ENCODE measurements around the gene MAD2L1BP. TPM values are rescaled to one million over a fixed set of nuclear protein-coding genes. Genes with fewer than 3 reads are reported as not detected.

Gene MAD2L1BP
- total RNA-seq, 1 experiment from 2014 or later: 44.2 TPM

DNA sequence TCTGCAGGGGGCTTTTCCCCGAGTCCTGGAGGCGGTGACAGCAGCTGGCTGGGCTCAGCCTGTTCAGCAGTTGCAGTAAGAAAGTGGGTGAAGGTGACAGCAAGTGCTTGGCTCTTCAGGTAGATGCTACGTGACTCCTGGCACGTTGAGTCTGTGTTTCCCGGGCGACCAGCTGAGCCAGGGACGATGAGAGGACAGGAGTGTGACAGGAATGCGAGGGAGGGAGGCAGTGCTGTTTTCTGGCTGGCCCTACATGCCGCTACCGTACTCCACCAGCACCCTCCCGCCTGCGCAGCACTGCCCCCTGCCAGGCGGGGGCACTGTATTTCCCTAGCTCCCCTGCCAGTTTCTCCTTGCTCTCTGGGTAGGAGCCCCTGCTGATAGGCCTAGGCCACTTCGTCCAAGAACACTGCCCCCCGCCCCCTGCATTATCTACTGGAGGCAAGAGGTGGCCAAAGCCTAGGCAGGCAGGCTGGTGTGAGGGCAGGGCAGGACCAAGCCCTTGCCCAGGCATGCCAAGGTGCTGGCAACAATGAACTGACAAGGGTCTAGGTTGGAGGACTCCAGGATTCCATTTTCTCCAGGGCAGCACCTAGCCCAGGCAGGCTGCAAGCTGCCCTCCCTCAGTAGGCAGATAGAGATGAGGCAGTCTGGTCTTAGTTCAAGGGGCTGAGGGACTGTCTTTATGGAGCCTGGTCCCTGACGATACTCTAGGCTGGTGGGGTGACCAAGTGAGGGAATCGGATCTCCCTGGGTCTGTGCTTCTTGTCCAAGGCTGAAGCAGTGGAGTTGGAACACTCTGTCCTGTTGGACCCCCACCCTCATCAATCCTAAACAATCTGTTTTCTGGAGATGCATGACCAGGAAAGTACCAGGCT, 32.8 kb downstream of the MAD2L1BP start:
- Histone ChIP-seq H3K4me3 (ENCODE audit: low read depth in 2 of 2, low read length in 2 of 2) (no peak overlapping the region), H3K27me3 (ENCODE audit: control insufficient read depth, insufficient read depth, low read length) (no peaks in the 10 kb centered on the region), H3K36me3 (ENCODE audit: control insufficient read depth, insufficient read depth, low read length) (no peaks in the 10 kb centered on the region), H3K9me3 (ENCODE audit: control insufficient read depth, insufficient read depth, low read depth, low read length) (no peaks in the 10 kb centered on the region), H3K4me1 (ENCODE audit: control insufficient read depth, insufficient read depth, low read length) (peaks cover 9% of the 10 kb centered on the region), H3K27ac (ENCODE audit: low read length) (no peak overlapping the region)
- ChIA-PET CTCF (interaction anchor here (1.0 to 2.0 kb wide), 2 partner anchors 37 to 411 kb away, joined by 3 to 10 read pairs; no protein-coding TSS in a partner anchor), POLR2A (no interaction called here)
- no peak for DNase-seq (ENCODE audit: low read depth, low spot score)
- intact Hi-C loops (cut with micrococcal nuclease; ENCODE audit: unreplicated experiment): loop anchor here (5.0 kb wide), 1 partner anchor 104 kb away; the partner anchor contains the start of gene VEGFA
- TF ChIP-seq POLR2AphosphoS5 (IDR thresholded peaks at IDR 0.05; ENCODE audit: low read depth, low read length) (peak; percentile 24; the same call in 1 of the 2 replicates), TCF7L2 (IDR thresholded peaks at IDR 0.05; ENCODE audit: low read depth, low read length) (no peak)
- BruUV-seq (replicated peaks): no TSS peak
- peak; percentile 67 for ATAC-seq
- in situ Hi-C loops (cut with HindIII; ENCODE audit: low pct_unique_long_range_greater_than_20kb, low sequenced_read_pairs): no loop called here

DNA sequence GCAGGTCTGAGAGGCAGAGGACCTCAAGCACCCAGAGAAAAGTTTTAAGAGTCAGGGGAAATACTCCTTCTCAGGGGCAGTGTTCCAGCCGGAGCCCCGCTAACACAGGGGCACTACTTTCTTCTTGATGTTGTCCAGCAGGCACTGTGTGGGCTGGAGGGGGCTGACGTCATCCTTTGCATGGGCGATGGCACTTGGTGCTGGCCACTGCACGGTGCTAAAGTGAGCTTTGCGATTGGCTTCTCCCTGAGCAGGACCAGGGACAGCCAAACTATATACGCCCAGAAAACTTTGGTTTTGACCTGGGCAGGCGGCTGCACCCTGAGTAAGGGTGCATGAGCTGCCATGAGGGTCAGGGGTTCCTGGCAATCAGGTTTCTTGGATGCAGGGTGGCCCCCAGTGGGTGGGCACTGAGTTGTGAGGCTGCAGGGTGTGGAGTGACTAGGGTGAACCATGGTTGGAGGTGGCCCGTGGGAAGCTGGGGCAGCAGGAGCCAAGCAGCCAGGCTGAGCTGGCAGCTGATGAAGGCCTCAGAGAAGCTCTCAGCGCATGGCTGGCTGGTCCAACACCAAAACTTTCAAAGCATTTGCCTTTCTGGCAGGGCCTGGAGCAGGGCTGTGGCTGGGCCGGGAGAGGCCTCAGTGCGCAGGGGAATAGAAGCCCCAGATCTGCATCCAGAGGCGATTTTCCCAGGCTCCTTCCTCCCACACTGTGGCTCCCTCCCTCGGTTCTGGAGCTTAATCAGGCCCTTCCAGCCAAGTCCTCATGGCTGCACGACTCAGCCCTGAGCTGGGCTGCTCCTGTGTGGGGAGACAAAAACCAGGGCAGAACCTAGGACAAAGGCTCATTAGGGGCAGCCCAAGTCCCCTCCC, 33.6 kb downstream of the MAD2L1BP start:
- ATAC-seq (peak; percentile 33), DNase-seq (ENCODE audit: low read depth, low spot score) (no peak)
- no TSS peak for BruUV-seq (replicated peaks)
- Histone ChIP-seq H3K9me3 (ENCODE audit: control insufficient read depth, insufficient read depth, low read depth, low read length) (no peaks in the 10 kb centered on the region), H3K4me3 (ENCODE audit: low read depth in 2 of 2, low read length in 2 of 2) (no peak overlapping the region), H3K27me3 (ENCODE audit: control insufficient read depth, insufficient read depth, low read length) (no peaks in the 10 kb centered on the region), H3K27ac (ENCODE audit: low read length) (no peak overlapping the region), H3K4me1 (ENCODE audit: control insufficient read depth, insufficient read depth, low read length) (peaks cover 9% of the 10 kb centered on the region), H3K36me3 (ENCODE audit: control insufficient read depth, insufficient read depth, low read length) (no peaks in the 10 kb centered on the region)
- ChIA-PET CTCF (interaction anchor here (0.6 kb wide), 1 partner anchor 24 kb away, joined by 4 read pairs; no protein-coding TSS in a partner anchor), POLR2A (interaction anchor here (0.5 to 1.0 kb wide), 2 partner anchors 18 to 1546 kb away, joined by 3 to 9 read pairs; no protein-coding TSS in a partner anchor)
- TF ChIP-seq, protein P1, sequence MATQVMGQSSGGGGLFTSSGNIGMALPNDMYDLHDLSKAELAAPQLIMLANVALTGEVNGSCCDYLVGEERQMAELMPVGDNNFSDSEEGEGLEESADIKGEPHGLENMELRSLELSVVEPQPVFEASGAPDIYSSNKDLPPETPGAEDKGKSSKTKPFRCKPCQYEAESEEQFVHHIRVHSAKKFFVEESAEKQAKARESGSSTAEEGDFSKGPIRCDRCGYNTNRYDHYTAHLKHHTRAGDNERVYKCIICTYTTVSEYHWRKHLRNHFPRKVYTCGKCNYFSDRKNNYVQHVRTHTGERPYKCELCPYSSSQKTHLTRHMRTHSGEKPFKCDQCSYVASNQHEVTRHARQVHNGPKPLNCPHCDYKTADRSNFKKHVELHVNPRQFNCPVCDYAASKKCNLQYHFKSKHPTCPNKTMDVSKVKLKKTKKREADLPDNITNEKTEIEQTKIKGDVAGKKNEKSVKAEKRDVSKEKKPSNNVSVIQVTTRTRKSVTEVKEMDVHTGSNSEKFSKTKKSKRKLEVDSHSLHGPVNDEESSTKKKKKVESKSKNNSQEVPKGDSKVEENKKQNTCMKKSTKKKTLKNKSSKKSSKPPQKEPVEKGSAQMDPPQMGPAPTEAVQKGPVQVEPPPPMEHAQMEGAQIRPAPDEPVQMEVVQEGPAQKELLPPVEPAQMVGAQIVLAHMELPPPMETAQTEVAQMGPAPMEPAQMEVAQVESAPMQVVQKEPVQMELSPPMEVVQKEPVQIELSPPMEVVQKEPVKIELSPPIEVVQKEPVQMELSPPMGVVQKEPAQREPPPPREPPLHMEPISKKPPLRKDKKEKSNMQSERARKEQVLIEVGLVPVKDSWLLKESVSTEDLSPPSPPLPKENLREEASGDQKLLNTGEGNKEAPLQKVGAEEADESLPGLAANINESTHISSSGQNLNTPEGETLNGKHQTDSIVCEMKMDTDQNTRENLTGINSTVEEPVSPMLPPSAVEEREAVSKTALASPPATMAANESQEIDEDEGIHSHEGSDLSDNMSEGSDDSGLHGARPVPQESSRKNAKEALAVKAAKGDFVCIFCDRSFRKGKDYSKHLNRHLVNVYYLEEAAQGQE (IDR thresholded peaks at IDR 0.05; ENCODE audit: insufficient read depth in 1 of 2, low read depth in 2 of 2, low read length in 1 of 2): no peak
- peak; percentile 18; the same call in 1 of the 2 replicates for TF ChIP-seq POLR2AphosphoS5 (IDR thresholded peaks at IDR 0.05; ENCODE audit: low read depth, low read length)
- in situ Hi-C loops (cut with HindIII; ENCODE audit: low pct_unique_long_range_greater_than_20kb, low sequenced_read_pairs) (no loop called here), intact Hi-C loops (cut with micrococcal nuclease; ENCODE audit: unreplicated experiment) (loop anchor here (5.0 kb wide), 1 partner anchor 103 kb away; the partner anchor contains the start of gene VEGFA)

DNA sequence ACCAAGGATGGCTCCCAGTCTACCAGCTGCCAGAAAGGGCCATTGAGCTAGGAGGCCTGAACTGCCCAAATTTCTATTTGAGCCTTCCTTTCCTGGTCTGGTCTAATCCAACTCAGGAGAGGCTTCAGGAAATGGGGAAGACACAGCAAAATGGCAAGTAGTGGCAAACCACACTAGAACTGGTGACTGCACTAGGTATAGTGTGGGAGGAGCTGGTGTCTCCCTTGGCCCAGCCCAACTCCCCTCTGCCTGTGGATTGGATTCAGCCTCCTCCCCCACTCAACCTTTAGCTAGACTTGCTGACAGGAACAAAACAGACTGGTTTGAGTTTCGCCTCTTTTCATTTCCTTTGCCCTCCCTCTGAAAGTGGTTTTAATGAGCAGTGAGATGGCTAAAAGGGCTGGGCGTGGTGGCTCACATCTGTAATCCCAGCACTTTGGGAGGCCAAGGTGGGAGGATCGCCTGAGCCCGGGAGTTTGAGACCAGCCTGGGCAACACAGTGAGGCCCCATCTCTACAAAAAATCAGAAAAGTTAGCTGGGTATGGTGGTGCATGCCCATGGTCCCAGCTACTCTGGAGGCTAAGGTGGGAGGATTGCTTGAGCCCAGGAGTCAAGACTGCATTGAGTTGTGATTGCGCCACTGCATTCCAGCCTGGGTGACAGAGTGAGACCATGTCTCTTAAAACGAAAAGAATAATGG, 34.4 kb downstream of the MAD2L1BP start:
- DNase-seq (ENCODE audit: low read depth, low spot score): no peak
- in situ Hi-C loops (cut with HindIII; ENCODE audit: low pct_unique_long_range_greater_than_20kb, low sequenced_read_pairs): no loop called here
- ATAC-seq: no peak
- H3K4me3 ChIP-seq (ENCODE audit: low read depth in 2 of 2, low read length in 2 of 2): no peak overlapping the region
- H3K27me3 ChIP-seq (ENCODE audit: control insufficient read depth, insufficient read depth, low read length): no peaks in the 10 kb centered on the region
- peaks cover 9% of the 10 kb centered on the region for H3K4me1 ChIP-seq (ENCODE audit: control insufficient read depth, insufficient read depth, low read length)
- H3K36me3 ChIP-seq (ENCODE audit: control insufficient read depth, insufficient read depth, low read length): peaks cover 3% of the 10 kb centered on the region
- BruUV-seq (replicated peaks): no TSS peak
- no peaks in the 10 kb centered on the region for H3K9me3 ChIP-seq (ENCODE audit: control insufficient read depth, insufficient read depth, low read depth, low read length)
- intact Hi-C loops (cut with micrococcal nuclease; ENCODE audit: unreplicated experiment): loop anchor here (5.0 kb wide), 1 partner anchor 102 kb away; the partner anchor contains the start of gene VEGFA
- H3K27ac ChIP-seq (ENCODE audit: low read length): no peak overlapping the region
- POLR2A ChIA-PET: interaction anchor here (0.5 to 1.0 kb wide), 3 partner anchors 19 to 1547 kb away, joined by 3 to 9 read pairs (median 4); no protein-coding TSS in a partner anchor
- CTCF ChIA-PET: interaction anchor here (0.6 kb wide), 1 partner anchor 23 kb away, joined by 4 read pairs; no protein-coding TSS in a partner anchor
- no peak for TF ChIP-seq SIN3A (IDR thresholded peaks at IDR 0.05; ENCODE audit: borderline replicate concordance, insufficient read depth, low read depth, low read length)
- no peak; the same call in 1 of the 2 replicates for TF ChIP-seq POLR2AphosphoS5 (IDR thresholded peaks at IDR 0.05; ENCODE audit: low read depth, low read length)
- no peak for TF ChIP-seq TCF7L2 (IDR thresholded peaks at IDR 0.05; ENCODE audit: low read depth, low read length)
- TF ChIP-seq, protein P1 (IDR thresholded peaks at IDR 0.05; ENCODE audit: insufficient read depth in 1 of 2, low read depth in 2 of 2, low read length in 1 of 2): no peak
- TF ChIP-seq, protein P2, sequence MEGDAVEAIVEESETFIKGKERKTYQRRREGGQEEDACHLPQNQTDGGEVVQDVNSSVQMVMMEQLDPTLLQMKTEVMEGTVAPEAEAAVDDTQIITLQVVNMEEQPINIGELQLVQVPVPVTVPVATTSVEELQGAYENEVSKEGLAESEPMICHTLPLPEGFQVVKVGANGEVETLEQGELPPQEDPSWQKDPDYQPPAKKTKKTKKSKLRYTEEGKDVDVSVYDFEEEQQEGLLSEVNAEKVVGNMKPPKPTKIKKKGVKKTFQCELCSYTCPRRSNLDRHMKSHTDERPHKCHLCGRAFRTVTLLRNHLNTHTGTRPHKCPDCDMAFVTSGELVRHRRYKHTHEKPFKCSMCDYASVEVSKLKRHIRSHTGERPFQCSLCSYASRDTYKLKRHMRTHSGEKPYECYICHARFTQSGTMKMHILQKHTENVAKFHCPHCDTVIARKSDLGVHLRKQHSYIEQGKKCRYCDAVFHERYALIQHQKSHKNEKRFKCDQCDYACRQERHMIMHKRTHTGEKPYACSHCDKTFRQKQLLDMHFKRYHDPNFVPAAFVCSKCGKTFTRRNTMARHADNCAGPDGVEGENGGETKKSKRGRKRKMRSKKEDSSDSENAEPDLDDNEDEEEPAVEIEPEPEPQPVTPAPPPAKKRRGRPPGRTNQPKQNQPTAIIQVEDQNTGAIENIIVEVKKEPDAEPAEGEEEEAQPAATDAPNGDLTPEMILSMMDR (IDR thresholded peaks at IDR 0.05): no peak

Measured in Panc1 (cell line).